ENCODE measurements around the gene DOCK3. TPM values are rescaled to one million over a fixed set of nuclear protein-coding genes. Genes with fewer than 3 reads are reported as not detected.
A peak's percentile ranks its signal among the peaks of the same experiment; 100 is the strongest.

Gene DOCK3, protein sequence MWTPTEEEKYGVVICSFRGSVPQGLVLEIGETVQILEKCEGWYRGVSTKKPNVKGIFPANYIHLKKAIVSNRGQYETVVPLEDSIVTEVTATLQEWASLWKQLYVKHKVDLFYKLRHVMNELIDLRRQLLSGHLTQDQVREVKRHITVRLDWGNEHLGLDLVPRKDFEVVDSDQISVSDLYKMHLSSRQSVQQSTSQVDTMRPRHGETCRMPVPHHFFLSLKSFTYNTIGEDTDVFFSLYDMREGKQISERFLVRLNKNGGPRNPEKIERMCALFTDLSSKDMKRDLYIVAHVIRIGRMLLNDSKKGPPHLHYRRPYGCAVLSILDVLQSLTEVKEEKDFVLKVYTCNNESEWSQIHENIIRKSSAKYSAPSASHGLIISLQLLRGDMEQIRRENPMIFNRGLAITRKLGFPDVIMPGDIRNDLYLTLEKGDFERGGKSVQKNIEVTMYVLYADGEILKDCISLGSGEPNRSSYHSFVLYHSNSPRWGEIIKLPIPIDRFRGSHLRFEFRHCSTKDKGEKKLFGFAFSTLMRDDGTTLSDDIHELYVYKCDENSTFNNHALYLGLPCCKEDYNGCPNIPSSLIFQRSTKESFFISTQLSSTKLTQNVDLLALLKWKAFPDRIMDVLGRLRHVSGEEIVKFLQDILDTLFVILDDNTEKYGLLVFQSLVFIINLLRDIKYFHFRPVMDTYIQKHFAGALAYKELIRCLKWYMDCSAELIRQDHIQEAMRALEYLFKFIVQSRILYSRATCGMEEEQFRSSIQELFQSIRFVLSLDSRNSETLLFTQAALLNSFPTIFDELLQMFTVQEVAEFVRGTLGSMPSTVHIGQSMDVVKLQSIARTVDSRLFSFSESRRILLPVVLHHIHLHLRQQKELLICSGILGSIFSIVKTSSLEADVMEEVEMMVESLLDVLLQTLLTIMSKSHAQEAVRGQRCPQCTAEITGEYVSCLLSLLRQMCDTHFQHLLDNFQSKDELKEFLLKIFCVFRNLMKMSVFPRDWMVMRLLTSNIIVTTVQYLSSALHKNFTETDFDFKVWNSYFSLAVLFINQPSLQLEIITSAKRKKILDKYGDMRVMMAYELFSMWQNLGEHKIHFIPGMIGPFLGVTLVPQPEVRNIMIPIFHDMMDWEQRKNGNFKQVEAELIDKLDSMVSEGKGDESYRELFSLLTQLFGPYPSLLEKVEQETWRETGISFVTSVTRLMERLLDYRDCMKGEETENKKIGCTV (N-terminal part only)
- 0.06 TPM for polyA plus RNA-seq (2012; ENCODE audit: missing spikeins)

GRCh38 chr3:50674349-50675178 is at the start of gene DOCK3:
DOCK3 (plus strand) TSS chr3:50674927; CDS start chr3:50675264, 337 bp downstream.
- DNase-seq (ENCODE audit: insufficient read length) (peak; percentile 63), FAIRE-seq (no peak)
- TF ChIP-seq POLR2AphosphoS5 (IDR thresholded peaks at IDR 0.05; ENCODE audit: low read depth, low read length): no peak
- no peak for TF ChIP-seq POLR2A (IDR thresholded peaks at IDR 0.05; ENCODE audit: low read depth, low read length)
- no peak for TF ChIP-seq TAF1 (IDR thresholded peaks at IDR 0.05; ENCODE audit: borderline replicate concordance, low read depth, low read length)

DNA sequence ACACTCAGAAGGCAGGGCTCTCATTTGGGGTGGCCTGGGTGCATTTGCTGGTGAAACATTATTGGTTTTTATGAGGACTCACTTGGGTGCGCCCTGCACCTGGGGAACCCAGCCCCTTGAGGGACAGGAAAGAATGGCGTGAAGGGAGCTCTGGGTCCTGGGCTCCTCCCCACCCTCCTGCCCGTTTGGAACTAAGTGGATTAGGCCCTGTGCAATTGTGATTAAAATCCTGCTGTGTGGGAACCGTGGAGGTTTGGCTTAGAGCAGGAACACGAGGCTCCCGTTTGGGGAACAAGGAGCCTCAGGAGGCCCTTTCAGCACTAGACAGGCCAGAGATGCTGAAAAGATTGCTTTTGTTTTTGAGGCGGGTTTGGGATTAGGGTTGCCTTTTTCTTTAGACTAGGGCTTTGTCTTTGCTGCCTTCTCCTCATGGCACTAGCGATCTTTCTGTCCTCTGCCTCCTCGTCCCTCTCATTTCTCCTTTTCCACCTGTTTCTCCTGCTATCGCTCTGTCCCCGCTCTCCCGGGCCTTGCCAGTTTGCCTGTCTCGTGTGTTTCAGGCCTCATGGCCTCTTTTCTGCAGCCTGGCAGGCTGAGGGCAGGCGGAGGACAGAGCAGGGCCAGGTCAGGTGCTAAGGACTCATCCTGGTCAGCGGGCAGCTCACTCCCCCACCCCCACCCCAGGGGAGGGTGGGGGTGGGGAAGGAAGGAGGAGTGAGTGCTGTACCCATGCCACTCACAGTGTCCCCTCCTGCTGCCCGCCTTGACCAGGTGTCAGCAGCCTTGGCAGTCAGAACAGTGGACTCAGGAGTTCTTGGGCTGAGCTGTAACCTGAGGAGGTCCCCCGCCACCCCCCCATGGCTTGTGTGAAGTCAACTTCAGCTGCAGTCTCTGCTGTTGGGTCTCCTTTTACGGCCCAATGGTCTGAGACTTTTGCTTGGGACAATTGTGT is 49.2 kb upstream of the DOCK3 start:
- TF ChIP-seq POLR2AphosphoS5 (IDR thresholded peaks at IDR 0.05; ENCODE audit: low read depth, low read length): no peak
- TF ChIP-seq POLR2A (IDR thresholded peaks at IDR 0.05; ENCODE audit: low read depth, low read length): no peak
- TF ChIP-seq TAF1 (IDR thresholded peaks at IDR 0.05; ENCODE audit: borderline replicate concordance, low read depth, low read length): no peak
- DNase-seq (ENCODE audit: insufficient read length) (no peak), FAIRE-seq (no peak)

DNA sequence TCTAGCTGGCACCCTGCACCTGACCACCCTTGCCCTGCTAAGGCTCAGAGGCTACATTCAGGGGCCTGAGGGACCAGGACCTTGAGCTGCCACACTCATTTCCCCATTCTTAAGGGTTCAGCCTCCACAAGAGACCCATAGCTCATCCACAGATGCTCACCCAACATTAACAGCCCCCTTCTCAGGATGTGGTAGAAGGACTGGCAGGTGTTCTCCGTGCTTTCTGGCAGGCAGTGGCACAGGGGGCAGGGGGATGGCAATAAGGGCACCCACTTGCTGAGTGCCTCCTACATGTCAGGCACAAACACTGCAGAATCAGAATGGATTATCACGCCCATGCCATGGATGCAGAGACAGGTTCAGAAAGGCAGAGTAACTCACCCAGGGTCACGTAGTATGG is 48.3 kb upstream of the DOCK3 start:
- TF ChIP-seq TAF1 (IDR thresholded peaks at IDR 0.05; ENCODE audit: borderline replicate concordance, low read depth, low read length) (no peak), POLR2AphosphoS5 (IDR thresholded peaks at IDR 0.05; ENCODE audit: low read depth, low read length) (no peak), POLR2A (IDR thresholded peaks at IDR 0.05; ENCODE audit: low read depth, low read length) (no peak)
- FAIRE-seq (no peak), DNase-seq (ENCODE audit: insufficient read length) (no peak)

DNA sequence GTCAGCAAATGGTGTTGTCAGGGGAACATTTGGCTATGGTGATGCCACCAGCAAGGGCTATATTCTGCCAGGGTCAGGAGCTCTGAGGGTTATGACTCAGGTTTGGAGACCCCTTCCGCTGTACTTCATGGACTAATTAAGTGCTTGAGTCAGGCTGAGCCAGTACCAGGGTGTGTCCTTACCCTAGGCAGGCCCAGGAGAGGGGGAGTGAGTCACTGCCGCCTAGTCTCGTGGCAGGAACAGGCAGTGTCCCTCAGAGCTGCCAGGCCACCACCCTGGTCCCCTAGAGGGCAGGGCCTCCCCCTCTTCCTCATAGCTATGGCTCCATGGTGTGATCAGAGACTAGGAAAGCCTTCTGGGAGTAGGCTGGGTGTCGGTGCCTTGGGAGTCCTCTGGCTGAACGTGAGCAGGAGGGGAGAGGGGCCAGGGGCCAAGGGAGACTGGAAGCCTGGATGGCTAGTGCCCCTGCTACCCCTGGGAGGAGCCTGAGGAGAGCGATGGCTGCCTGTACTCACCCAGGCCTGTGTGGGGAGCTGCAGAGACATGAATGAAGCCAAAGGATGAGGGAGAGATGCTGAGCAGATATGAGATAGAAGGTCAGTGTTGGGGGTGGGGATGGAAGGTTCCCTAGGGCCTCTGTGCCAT is 47.2 kb upstream of the DOCK3 start:
- no peak for FAIRE-seq
- TF ChIP-seq TAF1 (IDR thresholded peaks at IDR 0.05; ENCODE audit: borderline replicate concordance, low read depth, low read length) (no peak), POLR2AphosphoS5 (IDR thresholded peaks at IDR 0.05; ENCODE audit: low read depth, low read length) (no peak), POLR2A (IDR thresholded peaks at IDR 0.05; ENCODE audit: low read depth, low read length) (no peak)
- DNase-seq (ENCODE audit: insufficient read length): no peak

- DNase-seq (ENCODE audit: insufficient read length): no peak
- TF ChIP-seq POLR2AphosphoS5 (IDR thresholded peaks at IDR 0.05; ENCODE audit: low read depth, low read length) (no peak), TAF1 (IDR thresholded peaks at IDR 0.05; ENCODE audit: borderline replicate concordance, low read depth, low read length) (no peak), POLR2A (IDR thresholded peaks at IDR 0.05; ENCODE audit: low read depth, low read length) (no peak)
- no peak for FAIRE-seq
These were observed 46.1 kb upstream of the DOCK3 start for GRCh38 chr3:50628601-50629000.

DNA sequence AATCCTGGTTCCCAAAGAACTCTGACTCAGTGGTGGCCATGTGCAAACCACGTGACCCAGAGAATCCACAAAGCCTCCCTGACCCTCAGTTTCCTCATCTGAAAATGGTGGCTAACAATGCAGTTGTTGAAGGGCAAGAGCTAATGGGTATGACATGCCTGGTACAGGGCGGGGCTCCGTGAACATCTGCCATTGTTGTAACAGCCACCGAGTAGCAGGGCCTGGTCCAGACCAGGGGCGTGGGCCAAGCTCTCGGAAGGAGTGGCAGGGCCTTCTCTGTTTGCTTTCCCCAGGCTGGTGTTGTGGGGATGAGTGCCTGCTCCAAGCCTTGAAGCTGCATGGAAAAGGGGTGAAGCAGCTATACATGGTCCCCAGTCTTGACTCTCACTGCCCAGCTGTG is 44.3 kb upstream of the DOCK3 start:
- DNase-seq (ENCODE audit: insufficient read length) (no peak), FAIRE-seq (no peak)
- no peak for TF ChIP-seq TAF1 (IDR thresholded peaks at IDR 0.05; ENCODE audit: borderline replicate concordance, low read depth, low read length)
- TF ChIP-seq POLR2AphosphoS5 (IDR thresholded peaks at IDR 0.05; ENCODE audit: low read depth, low read length): no peak

- TF ChIP-seq TAF1 (IDR thresholded peaks at IDR 0.05; ENCODE audit: borderline replicate concordance, low read depth, low read length): no peak
- TF ChIP-seq POLR2A (IDR thresholded peaks at IDR 0.05; ENCODE audit: low read depth, low read length): no peak
- no peak for TF ChIP-seq POLR2AphosphoS5 (IDR thresholded peaks at IDR 0.05; ENCODE audit: low read depth, low read length)
- FAIRE-seq (no peak), DNase-seq (ENCODE audit: insufficient read length) (no peak)
These were observed 43.9 kb upstream of the DOCK3 start for GRCh38 chr3:50630877-50631276.

DNA sequence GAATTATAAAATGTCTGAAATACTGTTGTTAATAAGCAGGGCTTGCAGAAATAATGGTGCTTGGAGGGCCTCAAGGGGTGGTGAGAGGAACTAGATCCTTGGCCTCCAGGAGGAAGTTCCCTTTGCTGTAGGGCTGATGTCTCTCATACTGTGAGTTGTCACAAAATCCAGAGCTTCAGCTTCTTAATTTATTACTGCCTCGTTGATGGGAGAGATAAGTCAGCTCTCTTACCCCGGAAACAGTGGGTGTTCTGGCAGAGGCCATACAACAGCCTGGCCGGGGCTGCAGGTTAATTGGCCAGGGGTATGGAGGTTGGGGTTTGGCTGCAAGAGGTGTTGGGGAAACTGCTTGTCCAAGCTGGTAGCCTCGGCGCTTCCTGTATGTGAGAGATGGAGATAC is 42.3 kb upstream of the DOCK3 start:
- FAIRE-seq (no peak), DNase-seq (ENCODE audit: insufficient read length) (no peak)
- TF ChIP-seq TAF1 (IDR thresholded peaks at IDR 0.05; ENCODE audit: borderline replicate concordance, low read depth, low read length) (no peak), POLR2A (IDR thresholded peaks at IDR 0.05; ENCODE audit: low read depth, low read length) (no peak), POLR2AphosphoS5 (IDR thresholded peaks at IDR 0.05; ENCODE audit: low read depth, low read length) (no peak)

DNA sequence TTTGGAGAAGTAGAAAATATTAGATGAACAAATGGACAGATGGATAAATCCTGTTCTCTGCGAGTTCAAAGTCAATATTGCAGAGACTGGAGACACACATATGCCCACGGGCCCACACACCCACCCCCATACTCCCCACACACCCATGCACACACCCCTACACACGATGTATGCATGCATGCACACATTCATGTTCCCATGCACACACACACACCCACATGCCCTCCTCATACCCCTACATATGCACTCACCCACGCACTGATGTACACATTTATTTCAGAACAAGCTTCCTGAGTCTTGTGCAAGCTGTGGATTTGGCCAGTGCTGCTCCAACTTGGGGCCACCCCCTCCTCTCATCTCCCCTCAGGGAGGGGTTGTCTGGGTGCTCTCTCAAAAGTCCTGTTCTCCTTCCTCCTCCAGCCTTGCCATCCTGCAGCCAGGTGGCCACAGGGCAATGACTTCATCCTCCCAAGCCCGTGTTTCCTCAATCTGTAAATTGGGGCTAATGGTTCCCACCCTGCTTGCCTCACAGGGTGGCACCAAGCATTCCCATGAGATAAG is 41.4 kb upstream of the DOCK3 start:
- DNase-seq (ENCODE audit: insufficient read length): no peak
- FAIRE-seq: no peak
- TF ChIP-seq TAF1 (IDR thresholded peaks at IDR 0.05; ENCODE audit: borderline replicate concordance, low read depth, low read length) (no peak), POLR2AphosphoS5 (IDR thresholded peaks at IDR 0.05; ENCODE audit: low read depth, low read length) (no peak), POLR2A (IDR thresholded peaks at IDR 0.05; ENCODE audit: low read depth, low read length) (no peak)
